Bronchial epithelial cell (primary cell): Measurements from ENCODE around the gene SHISA5. TPM values are rescaled to one million over a fixed set of nuclear protein-coding genes. Genes with fewer than 3 reads are reported as not detected.

Source experiments
- DNase-seq: peaks from one replicate; pipeline ENCODE4 v3.0.0-alpha.2; 2010; ENCODE audit warnings: low read depth
- FAIRE-seq: peaks from 2 replicates; lab custom pipeline; 2011; peaks lifted over from hg19 to GRCh38; lab: Jason Lieb, UNC
- H3K27me3 ChIP-seq: 2 replicates; pipeline ENCODE4 v1.5.1; 2011; ENCODE audit warnings: low read length; ENCODE audit not compliant: control insufficient read depth, insufficient read depth
- H3K36me3 ChIP-seq: 2 replicates; pipeline ENCODE4 v1.5.1; 2011; ENCODE audit warnings: low read length; ENCODE audit not compliant: control insufficient read depth, insufficient read depth
- H3K4me3 ChIP-seq: 2 replicates; pipeline ENCODE4 v1.5.1; 2011; ENCODE audit warnings: mild to moderate bottlenecking, low read depth, low read length, control low read depth
- CTCF ChIP-seq: IDR thresholded peaks from 2 replicates; pipeline ENCODE4 v1.5.1; 2011; ENCODE audit warnings: mild to moderate bottlenecking, moderate library complexity, low read length, control low read depth, inconsistent platforms; ENCODE audit not compliant: insufficient read depth, severe bottlenecking
- total RNA-seq: library from RNA; depleted of rRNA; stranded (reverse); fragments of >200 nt; gene quantifications from 2 replicates; pipeline ENCODE4 v1.2.1, GENCODE V29; 2014

The SHISA5 gene
- total RNA-seq, 1 donor from 2014 or later = 87.1 TPM

DNA sequence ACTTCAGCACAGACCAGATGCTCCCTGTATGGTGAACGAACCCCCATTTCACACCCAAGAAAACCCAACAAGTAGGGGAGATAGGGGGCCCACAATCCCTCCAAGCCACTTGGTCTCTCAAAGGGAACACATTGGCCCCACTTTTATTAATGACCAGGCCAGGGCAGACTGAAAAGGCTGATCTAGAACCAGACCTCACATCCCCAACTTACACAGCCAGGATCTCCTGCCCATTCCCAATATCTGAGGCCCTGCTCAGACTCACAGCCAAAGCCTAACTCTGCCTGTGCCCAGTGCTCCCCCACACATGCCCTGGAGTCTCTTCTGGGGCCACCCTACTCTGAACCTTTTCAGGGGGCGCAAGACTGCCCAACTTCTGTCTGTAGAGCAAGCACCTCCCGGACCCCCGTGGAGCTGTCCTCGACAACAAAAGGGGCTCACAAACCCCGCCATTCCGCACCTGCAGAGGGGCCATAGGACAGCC lies 75.8 kb downstream of the SHISA5 start:
- no peak for FAIRE-seq
- Histone ChIP-seq H3K4me3 (peak overlapping the region; percentile 66), H3K27me3 (no peaks in the 10 kb centered on the region), H3K36me3 (peaks cover 14% of the 10 kb centered on the region)
- no peak for DNase-seq
- TF ChIP-seq CTCF = no peak

DNA sequence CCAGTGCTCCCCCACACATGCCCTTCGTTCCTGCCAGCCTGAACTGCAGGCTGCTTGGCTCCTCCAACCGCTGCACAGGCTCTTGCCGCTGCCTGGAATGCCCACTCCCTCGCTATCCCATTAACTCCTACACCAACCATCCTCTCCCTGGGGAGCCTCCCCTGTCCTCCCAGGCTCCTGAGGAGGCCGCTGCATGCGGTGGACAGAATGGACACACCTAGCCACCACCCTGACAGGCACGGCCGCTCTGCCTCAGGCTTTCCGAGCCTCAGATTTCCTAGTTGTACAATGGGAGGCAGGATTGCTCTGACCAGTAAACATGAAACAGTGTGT lies 76.4 kb downstream of the SHISA5 start:
- Histone ChIP-seq H3K27me3 (no peaks in the 10 kb centered on the region), H3K36me3 (peaks cover 17% of the 10 kb centered on the region), H3K4me3 (peak overlapping the region; percentile 66)
- TF ChIP-seq CTCF = no peak
- FAIRE-seq (no peak), DNase-seq (no peak)

DNA sequence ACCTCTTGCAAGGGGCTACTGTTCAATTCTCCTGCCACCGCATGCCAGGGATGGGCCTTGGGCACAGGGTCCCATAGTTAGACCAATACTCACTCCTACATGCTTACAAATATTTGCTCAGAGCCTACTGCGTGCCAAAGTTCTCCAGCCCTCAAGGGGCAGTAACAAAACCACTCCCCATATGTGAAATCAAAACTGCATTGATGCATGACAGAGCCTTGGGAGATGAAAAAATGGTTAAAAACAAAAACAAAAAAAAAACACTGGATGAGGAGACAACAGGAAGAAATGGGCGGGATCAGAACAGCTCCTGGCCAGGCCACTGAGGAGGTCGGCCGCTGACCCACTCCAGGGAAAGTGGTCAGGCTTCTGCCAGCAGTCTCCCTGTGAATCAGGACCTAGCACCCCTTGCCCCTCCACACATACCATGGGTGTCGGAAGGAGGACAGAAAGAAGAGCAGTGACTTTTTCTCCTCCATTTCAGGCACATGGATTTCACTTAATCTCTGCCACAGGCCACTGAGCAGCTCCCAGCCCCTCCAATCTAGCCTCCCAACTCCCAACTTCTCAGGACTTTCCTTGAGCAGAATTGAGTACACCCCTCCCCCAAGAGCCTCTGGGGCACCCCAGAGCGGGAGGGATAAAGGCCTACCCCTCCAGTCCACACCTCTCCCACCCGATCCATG lies 76.9 kb downstream of the SHISA5 start:
- no peak for FAIRE-seq
- H3K36me3 ChIP-seq = peaks cover 21% of the 10 kb centered on the region
- no peak for DNase-seq
- TF ChIP-seq CTCF = no peak
- H3K27me3 ChIP-seq = no peaks in the 10 kb centered on the region
- H3K4me3 ChIP-seq = peak overlapping the region; percentile 66

- H3K4me3 ChIP-seq = no peak overlapping the region
Observed at GRCh38 chr3:48426401-48426909, 77.5 kb downstream of the SHISA5 start.

DNA sequence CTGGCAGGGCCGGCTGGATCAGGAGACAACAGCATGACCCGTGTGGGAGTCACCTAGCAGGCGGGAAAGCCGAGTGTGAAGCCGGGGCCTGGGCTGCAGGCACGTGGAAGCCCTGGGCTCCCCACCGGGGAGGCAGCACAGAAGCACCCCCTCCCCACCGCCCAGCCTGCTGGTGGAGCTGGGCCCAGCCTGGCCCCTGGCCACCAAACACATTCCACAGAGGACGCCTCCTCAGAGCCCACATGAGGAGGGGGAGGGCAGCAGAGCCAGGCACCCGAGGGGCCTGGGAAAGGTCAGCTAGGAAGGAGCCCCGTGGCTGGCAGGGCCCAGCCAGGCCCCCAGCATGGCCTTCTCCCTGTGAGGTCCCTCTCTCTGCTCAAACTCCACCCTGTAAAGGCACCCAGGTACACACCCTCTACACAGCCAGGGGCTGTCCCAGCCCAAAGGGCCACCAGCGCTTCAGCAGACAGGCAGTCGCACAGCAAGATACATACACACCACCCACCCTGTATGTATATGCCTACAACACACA lies 78.6 kb downstream of the SHISA5 start:
- no peak overlapping the region for H3K4me3 ChIP-seq

More at GRCh38 chr3:48426401-48426909, 77.5 kb downstream of the SHISA5 start:
- Histone ChIP-seq H3K27me3 (no peaks in the 10 kb centered on the region), H3K36me3 (peaks cover 23% of the 10 kb centered on the region)
- FAIRE-seq (peak; percentile 72), DNase-seq (no peak)
- no peak for TF ChIP-seq CTCF

More for the DNA sequence above, 78.6 kb downstream of the SHISA5 start:
- DNase-seq (no peak), FAIRE-seq (no peak)
- TF ChIP-seq CTCF = no peak
- peaks cover 33% of the 10 kb centered on the region for H3K36me3 ChIP-seq
- no peaks in the 10 kb centered on the region for H3K27me3 ChIP-seq
